ENCODE measurements around the gene DOC2B.
"Not testable (repeated sequence)": the region's sequence is repeated elsewhere in the genome, so short reads cannot be mapped to it uniquely, and the experiment has no call there.

DOC2B gene

GRCh38 chr17:142876-143784 is 38.3 kb downstream of the DOC2B start:
- FAIRE-seq: no peak

DNA sequence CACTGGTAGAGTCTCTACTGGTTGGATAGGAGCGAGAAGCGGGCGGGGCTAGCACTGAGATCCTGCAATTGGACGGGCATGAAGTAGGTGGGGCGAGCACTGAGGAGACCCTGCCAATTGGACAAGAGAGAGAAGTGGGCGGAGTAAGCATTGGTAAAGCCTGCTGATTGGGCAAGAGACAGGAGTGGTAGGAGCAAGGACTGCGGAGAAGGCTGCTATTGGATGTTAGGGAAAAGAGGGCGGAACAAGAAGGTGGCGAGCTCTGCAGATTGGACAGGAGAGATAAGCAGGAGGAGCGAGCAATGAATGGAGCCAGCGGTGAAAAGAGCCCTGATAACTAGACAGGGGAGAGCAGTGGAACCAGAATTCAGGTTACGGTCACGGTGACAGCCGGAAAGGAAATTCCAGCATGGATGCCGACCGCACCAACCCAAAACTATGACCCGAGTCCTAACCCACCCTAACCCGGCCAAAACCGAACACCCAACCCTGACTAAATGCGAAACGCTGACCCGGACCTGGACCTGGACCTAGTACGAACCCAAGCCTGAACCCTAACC is 39.3 kb downstream of the DOC2B start:
- no peak for FAIRE-seq

DNA sequence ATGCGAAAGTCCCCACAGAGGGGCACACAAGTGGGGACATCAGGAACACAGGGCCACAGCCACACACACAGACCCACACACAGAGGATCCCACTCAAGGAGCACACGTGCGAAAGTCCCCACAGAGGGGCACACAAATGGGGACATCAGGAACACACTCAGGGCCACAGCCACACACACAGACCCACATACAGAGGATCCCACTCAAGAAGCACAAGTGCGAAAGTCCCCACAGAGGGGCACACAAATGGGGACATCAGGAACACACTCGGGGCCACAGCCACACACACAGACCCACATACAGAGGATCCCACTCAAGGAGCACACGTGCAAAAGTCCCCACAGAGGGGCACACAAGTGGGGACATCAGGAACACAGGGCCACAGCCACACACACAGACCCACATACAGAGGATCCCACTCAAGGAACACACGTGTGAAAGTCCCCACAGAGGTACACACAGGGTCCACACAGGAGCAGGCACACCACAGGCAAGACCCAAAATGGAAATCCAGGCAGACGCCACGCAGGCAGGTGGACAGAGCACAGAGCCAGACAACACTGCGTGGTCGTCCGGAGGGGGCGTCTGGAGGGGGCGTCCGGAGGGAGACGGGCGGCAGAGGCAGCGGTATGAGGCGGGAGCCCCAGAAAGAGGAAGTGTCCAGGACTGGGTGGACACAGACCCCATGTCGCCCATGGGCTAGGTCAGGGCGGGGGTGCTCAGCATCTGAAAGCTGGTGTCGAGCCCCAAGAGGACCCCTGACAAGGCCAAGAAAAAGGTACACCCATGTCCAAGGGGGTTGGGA is 41.8 kb downstream of the DOC2B start:
- not testable (repeated sequence) for FAIRE-seq

- not testable (repeated sequence) for FAIRE-seq
Observed at GRCh38 chr17:137166-137807, 44.2 kb downstream of the DOC2B start, which contains the start of gene SCGB1C2. Gene SCGB1C2, plus strand, starts transcription at chr17:137569. Its CDS starts 22 bp downstream, at chr17:137591.

GRCh38 chr17:136531-136930 is 44.9 kb downstream of the DOC2B start:
- FAIRE-seq: not testable (repeated sequence)

GRCh38 chr17:135895-136294 is 45.6 kb downstream of the DOC2B start:
- not testable (repeated sequence) for FAIRE-seq

- not testable (repeated sequence) for FAIRE-seq
Observed at GRCh38 chr17:135022-135421, 46.4 kb downstream of the DOC2B start.

- not testable (repeated sequence) for FAIRE-seq
Observed at GRCh38 chr17:134332-134785, 47.1 kb downstream of the DOC2B start.

DNA sequence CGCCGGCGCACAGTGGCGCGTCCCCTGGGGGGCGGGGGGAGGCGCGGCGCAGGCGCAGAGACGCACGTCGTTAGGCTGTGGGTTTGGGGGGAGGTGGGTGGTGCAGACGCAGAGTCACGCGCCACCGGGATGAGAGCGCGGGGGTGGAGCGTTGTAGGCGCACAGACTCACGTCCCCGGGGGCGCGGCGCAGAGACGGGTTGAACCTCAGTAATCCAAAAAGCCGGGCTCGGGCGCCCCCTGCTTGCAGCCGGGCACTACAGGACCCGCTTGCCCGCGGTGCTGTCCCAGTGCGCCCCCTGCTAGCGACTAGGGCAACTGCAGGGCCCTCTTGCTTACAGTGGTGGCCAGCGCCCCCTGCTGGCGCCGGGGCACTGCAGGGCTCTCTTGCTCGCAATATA is 47.5 kb downstream of the DOC2B start:
- FAIRE-seq: not testable (repeated sequence)

DNA sequence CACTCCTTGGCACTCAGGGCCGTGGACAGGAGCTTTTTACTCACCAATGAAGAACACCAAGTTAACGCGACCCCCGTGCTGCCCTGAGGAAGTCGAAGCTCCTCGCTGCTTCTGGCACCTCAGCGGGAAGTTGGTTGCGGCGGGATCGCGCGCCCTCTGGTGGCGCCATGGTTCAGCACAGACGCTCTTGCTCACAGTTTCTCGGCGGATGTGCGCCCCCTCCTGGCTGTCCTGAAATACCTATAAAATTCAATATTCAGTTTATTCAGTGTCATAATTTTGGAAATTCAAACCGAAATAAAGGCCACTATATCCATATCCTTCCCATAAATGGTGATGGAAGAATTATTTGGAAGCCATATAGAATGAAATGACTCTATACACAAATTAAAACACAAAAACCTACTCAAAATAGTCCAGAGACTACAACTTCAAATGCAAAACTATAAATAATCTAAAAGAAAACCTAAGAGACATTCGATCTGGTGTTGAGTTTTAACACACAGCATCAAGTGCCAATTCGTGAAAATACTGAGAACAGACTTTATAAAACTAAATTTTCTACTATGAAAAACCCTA is 63.0 kb downstream of the DOC2B start:
- FAIRE-seq: not testable (repeated sequence)

DNA sequence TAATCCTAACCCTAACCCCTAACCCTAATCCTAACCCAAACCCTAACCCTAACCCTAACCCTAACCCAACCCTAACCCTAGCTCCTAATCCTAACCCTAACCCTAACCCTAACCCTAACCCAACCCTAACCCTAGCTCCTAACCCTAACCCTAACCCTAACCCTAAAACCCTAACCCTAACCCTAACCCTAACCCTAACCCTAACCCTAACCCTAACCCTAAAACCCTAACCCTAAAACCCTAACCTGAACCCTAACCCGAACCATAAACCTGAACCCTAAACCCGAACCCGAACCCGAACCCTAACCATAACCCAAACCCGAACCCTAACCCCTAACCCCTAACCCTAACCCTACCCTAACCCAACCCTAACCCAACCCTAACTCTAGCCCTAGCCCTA is 68.3 kb downstream of the DOC2B start:
- FAIRE-seq: not testable (repeated sequence)
